Activated CD4-positive, alpha-beta memory T cell treated with anti-CD3 and anti-CD28 coated beads, Interleukin-2, amount 10 ng/mL, durations not matched to agents 7 days and 5 days (primary cell): ENCODE data around the gene RAB7A. TPM values are rescaled to one million over a fixed set of nuclear protein-coding genes. Genes with fewer than 3 reads are reported as not detected.

ENCODE experiments used
- CTCF ChIA-PET: fragments of 350-600 bp; sonication (Branson Sonifier 250); formaldehyde crosslinking; loops from one replicate; lab custom pipeline; 2021; ENCODE audit warnings: antibody characterized with exemption, inconsistent platforms; lab: Charles Lee
- POLR2A ChIA-PET: fragments of 350-600 bp; sonication (Branson Sonifier 250); formaldehyde crosslinking; loops from one replicate; lab custom pipeline; 2021; ENCODE audit warnings: antibody characterized with exemption; lab: Charles Lee
- DNase-seq: peaks from one replicate; pipeline ENCODE4 v3.0.0-alpha.2; 2020
- H3K27ac Mint-ChIP-seq: one replicate; pipeline ENCODE4 v1.8.0; 2021; ENCODE audit warnings: mild to moderate bottlenecking, mixed read lengths
- H3K27me3 Mint-ChIP-seq: one replicate; pipeline ENCODE4 v1.8.0; 2021; ENCODE audit warnings: mixed read lengths
- H3K36me3 Mint-ChIP-seq: one replicate; pipeline ENCODE4 v1.8.0; 2021; ENCODE audit warnings: low read depth, mixed read lengths
- H3K4me1 Mint-ChIP-seq: one replicate; pipeline ENCODE4 v1.8.0; 2021; ENCODE audit warnings: mixed read lengths
- H3K4me3 Mint-ChIP-seq: one replicate; pipeline ENCODE4 v1.8.0; 2021; ENCODE audit warnings: mild to moderate bottlenecking, mixed read lengths
- H3K9me3 Mint-ChIP-seq: one replicate; pipeline ENCODE4 v1.8.0; 2021; ENCODE audit warnings: mixed read lengths
- total RNA-seq, 2 experiments: library from RNA; stranded (reverse); gene quantifications; one replicate each; pipeline ENCODE4 v1.2.3, GENCODE V29; 2021

The RAB7A gene
- total RNA-seq, 2 experiments from 2014 or later, result 213 to 225 TPM

DNA sequence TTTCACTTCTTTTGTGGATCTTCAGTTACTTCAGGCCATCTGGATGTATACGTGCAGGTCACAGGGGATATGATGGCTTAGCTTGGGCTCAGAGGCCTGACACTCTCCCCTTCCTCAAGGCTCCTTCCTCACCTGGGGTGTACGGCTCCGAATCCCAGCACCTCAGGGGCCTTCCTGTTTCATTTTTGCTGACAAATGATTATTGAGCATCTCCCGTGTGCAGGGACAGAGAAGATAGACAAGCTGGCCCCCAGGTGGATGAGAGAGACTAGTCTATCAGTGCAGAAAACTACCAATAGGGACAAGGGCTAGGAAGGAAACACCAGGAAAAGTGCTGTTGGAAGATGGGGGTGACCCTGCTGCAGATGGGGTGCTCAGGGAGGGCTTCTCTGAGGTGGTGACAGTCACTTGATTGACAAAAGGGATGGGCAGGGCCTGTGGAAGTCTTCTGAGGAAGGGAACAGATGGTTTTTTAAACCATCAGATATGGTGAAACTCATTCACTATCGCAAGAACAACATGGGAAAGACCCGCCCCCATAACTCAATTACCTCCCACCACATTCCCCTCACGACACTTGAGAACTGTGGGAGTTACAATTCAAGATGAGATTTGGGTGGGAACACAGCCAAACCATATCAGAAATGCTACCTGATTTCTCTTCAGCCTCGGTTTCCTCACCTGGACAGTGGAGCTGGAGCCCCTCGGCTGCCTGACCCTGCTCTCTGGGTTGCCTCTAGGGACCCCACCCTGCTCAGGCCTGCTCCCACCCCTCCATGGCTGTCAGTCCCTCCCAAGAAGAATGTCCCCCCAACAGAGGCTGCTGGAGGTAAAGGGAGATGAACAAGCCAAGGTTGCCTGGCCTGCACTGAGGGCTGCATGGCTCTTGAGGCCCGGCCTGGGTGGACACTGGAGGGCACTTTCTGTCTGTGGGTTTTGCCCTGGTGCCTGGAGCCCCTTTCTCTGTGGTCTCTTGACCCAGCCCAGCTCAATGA is 116.2 kb downstream of the RAB7A start:
- ChIA-PET POLR2A (no interaction called here), CTCF (no interaction called here)
- Mint-ChIP-seq H3K9me3 (no peaks in the 10 kb centered on the region), H3K4me1 (peaks cover 16% of the 10 kb centered on the region), H3K4me3 (no peak overlapping the region), H3K27me3 (peaks cover 2% of the 10 kb centered on the region), H3K36me3 (no peaks in the 10 kb centered on the region), H3K27ac (no peak overlapping the region)
- no peak for DNase-seq

DNA sequence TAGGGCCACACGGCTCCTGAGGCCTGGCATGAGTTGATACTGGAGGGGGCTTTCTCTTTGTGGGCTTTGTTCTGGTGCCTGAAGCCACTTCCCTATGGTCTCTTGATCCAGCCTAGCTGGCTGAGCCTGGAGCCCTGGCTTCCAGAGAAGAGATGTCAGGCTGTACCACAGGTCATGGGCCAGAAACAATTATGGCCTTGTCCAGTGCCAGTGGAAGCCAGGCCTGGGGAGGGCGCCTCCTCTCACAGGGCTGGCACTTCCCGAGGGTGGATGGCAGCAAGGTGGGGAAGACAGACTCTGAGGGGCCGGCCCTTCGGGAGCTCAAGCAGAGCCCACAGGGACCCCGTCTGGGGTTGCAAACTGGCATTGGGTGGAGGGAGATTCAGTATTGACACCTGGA is 118.5 kb downstream of the RAB7A start:
- H3K4me1 Mint-ChIP-seq, result peaks cover 16% of the 10 kb centered on the region
- H3K9me3 Mint-ChIP-seq, result no peaks in the 10 kb centered on the region
- ChIA-PET CTCF (no interaction called here), POLR2A (interaction anchor here (1.2 to 3.3 kb wide), 2 partner anchors 34 to 227 kb away, joined by 4 to 22 read pairs; partner anchors contain the start of gene ACAD9)
- H3K36me3 Mint-ChIP-seq, result no peaks in the 10 kb centered on the region
- no peak overlapping the region for H3K4me3 Mint-ChIP-seq
- peaks cover 2% of the 10 kb centered on the region for H3K27me3 Mint-ChIP-seq
- H3K27ac Mint-ChIP-seq, result no peak overlapping the region
- no peak for DNase-seq

DNA sequence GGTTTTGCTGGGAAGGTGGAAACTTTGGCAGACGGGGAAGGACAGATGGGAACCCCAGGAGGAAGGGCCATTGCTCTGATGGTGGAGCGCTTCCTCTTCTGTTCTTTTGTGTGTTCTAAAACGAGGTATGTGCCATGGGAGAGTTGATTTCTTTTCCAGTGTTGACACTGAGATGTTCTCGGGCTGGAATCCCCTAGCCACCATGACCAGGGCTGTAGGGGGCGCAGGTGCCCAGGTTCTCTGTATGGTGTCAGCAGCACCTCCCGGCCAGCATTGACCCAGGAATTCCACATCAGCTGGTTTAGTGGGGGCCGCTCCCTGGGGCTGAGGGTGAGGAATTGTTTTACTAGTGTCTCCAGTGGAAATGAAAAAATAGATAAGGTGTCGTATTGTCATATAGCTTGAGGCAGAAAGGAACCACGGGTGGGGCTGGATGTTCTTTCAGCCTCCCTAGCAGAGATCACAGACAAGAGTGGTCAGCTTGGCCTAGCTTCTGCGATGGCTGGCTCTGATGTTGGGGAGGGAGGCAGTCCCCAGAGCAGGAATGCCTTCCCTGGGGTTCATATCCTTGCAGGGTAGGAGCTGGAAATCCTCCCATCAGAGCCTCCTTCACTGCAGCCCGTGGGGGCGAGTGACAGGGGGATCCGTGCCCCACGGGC is 119.3 kb downstream of the RAB7A start:
- Mint-ChIP-seq H3K4me3 (peak overlapping the region; percentile 34), H3K27ac (peak overlapping the region; percentile 4)
- POLR2A ChIA-PET, result interaction anchor here (0.7 to 3.3 kb wide), 6 partner anchors 33 to 228 kb away, joined by 3 to 22 read pairs (median 4); partner anchors contain the start of genes ACAD9 and RAB7A

DNA sequence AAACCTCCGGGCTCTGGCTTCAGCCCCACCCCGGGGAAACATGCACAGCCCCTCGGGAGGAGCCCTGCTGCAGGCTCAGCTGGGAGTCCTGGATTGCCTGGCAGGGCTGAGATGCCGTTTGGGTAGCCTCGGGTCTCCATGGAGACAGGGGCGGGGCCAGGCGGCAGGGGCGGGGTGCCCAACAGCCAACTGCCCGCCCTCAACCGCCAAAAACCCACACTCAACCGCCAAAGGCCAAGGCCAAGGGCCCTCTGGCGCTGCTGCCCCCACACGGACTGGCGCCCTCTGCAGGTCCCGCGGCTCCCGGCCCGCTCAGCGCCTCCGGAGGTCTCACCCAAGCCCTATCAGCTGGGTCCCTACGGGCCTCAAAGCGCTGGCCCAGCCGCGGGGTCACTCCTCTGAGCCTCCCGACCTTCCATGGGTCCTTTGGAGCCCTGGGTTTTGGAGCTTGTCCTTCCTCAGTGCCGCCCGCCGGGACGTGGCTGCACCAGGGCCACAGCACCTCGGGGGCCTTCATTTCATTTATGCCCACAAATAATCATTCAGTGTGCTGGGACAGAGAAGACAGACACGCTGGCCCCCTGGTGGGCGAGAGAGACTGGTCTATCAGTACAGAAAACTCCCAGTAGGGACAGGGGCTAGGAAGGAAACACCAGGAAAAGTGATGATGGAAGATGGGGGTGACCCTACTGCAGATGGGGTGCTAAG is 119.9 kb downstream of the RAB7A start:
- POLR2A ChIA-PET, result interaction anchor here (0.9 to 3.3 kb wide), 4 partner anchors 33 to 165 kb away, joined by 3 to 22 read pairs (median 11); partner anchors contain the start of gene ACAD9
- Mint-ChIP-seq H3K27ac (peak overlapping the region; percentile 53), H3K4me1 (peaks cover 16% of the 10 kb centered on the region), H3K4me3 (peak overlapping the region; percentile 55), H3K27me3 (peaks cover 2% of the 10 kb centered on the region), H3K9me3 (no peaks in the 10 kb centered on the region), H3K36me3 (no peaks in the 10 kb centered on the region)
- DNase-seq, result peak; percentile 87
- CTCF ChIA-PET, result interaction anchor here (0.6 to 3.2 kb wide), 19 partner anchors 22 to 367 kb away, joined by 3 to 35 read pairs (median 3); partner anchors contain the start of gene ACAD9

More for the DNA sequence above, 119.3 kb downstream of the RAB7A start:
- CTCF ChIA-PET, result interaction anchor here (0.8 to 3.2 kb wide), 17 partner anchors 21 to 325 kb away, joined by 3 to 35 read pairs (median 3); partner anchors contain the start of gene ACAD9
- no peak for DNase-seq
- Mint-ChIP-seq H3K9me3 (no peaks in the 10 kb centered on the region), H3K36me3 (no peaks in the 10 kb centered on the region), H3K27me3 (peaks cover 2% of the 10 kb centered on the region), H3K4me1 (peaks cover 16% of the 10 kb centered on the region)

DNA sequence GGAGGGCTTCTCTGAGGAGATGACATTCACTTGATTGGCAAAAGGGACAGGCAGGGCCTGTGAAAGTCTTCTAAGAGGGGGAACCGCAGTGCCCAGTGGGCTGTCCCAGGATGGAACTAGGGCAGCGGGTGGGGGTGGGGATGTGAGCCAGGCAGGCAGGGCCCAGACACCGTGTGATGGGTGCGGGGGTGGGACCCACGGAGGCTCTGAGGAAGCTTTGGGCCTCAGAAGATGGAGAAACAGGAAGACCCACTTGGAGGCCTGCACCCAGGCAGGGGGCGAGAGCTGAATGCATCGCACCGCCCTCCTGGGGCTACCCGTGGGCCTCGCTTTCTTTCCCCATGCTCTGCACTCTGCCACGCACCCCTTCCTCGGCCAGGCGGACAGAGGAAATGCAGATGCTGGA is 120.5 kb downstream of the RAB7A start:
- ChIA-PET POLR2A (interaction anchor here (0.9 to 3.3 kb wide), 3 partner anchors 32 to 166 kb away, joined by 3 to 22 read pairs (median 18); partner anchors contain the start of gene ACAD9), CTCF (interaction anchor here (0.6 to 3.2 kb wide), 15 partner anchors 24 to 366 kb away, joined by 3 to 35 read pairs (median 4); partner anchors contain the start of gene ACAD9)
- H3K4me1 Mint-ChIP-seq, result peaks cover 16% of the 10 kb centered on the region
- no peaks in the 10 kb centered on the region for H3K36me3 Mint-ChIP-seq
- H3K4me3 Mint-ChIP-seq, result peak overlapping the region; percentile 55
- H3K9me3 Mint-ChIP-seq, result no peaks in the 10 kb centered on the region
- peak; percentile 23 for DNase-seq
- peak overlapping the region; percentile 53 for H3K27ac Mint-ChIP-seq
- peaks cover 1% of the 10 kb centered on the region for H3K27me3 Mint-ChIP-seq

DNA sequence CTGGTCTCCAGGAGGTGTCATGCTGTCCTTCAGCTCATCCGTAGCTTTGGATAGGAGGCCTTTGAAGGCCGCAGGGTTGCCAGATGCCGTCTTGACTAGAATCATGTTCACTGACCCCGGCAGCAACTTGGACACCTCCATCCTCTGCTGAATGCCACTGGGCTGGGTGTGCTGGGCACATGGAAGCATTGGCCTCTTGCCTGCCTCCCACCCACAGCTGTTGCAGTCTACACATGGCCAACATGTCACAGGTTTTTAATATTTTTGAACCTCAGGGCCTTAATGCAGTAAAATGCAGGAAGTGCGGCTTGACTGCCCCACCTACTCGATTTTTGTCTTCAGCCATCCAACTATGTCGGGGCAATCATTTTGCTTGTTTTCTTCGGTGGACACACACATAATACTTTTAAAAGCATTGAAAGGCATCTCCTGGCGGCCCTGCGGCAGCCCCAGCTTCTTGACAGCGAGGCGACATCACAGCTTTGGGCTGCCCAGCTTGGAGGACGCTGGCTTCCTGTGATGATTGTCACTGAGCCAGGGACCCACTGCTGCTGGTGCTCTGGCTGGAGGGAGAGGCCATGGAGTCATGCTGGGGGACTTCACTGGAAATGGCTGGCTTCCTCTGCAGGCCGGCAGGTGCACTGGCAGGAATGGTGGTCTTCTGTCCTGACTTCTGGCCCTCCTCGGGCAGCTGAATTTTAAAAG is 121.8 kb downstream of the RAB7A start:
- ChIA-PET CTCF (interaction anchor here (0.7 to 3.2 kb wide), 8 partner anchors 9 to 342 kb away, joined by 3 to 35 read pairs (median 4); no protein-coding TSS in a partner anchor), POLR2A (interaction anchor here (0.9 to 2.4 kb wide), 2 partner anchors 23 to 167 kb away, joined by 3 to 18 read pairs; no protein-coding TSS in a partner anchor)
- Mint-ChIP-seq H3K9me3 (no peaks in the 10 kb centered on the region), H3K4me1 (peaks cover 16% of the 10 kb centered on the region), H3K27ac (no peak overlapping the region), H3K27me3 (no peaks in the 10 kb centered on the region), H3K36me3 (no peaks in the 10 kb centered on the region), H3K4me3 (no peak overlapping the region)
- no peak for DNase-seq

DNA sequence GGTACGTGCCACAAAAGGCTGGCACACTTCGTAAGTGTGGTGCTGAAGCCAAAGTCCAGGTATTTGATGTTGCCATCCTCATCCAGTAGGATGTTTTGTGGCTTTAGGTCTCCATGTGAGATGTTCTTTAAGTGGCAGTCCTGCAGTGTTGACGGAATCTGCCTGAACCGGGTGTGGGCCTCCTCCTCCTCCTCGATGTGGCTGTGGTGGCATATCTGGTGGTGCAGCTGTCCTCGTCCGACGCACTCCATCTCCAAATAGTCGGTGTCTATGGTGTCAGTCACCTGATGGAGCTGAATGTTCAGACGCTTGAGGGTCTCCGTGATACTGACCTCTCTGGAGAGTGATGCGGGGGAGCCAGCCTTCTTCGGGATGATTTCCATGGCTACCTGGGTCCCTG is 123.0 kb downstream of the RAB7A start:
- Mint-ChIP-seq H3K4me1 (peaks cover 16% of the 10 kb centered on the region), H3K27ac (no peak overlapping the region), H3K27me3 (no peaks in the 10 kb centered on the region), H3K4me3 (no peak overlapping the region), H3K36me3 (no peaks in the 10 kb centered on the region), H3K9me3 (peaks cover 3% of the 10 kb centered on the region)
- CTCF ChIA-PET, result no interaction called here
- POLR2A ChIA-PET, result no interaction called here
- no peak for DNase-seq

DNA sequence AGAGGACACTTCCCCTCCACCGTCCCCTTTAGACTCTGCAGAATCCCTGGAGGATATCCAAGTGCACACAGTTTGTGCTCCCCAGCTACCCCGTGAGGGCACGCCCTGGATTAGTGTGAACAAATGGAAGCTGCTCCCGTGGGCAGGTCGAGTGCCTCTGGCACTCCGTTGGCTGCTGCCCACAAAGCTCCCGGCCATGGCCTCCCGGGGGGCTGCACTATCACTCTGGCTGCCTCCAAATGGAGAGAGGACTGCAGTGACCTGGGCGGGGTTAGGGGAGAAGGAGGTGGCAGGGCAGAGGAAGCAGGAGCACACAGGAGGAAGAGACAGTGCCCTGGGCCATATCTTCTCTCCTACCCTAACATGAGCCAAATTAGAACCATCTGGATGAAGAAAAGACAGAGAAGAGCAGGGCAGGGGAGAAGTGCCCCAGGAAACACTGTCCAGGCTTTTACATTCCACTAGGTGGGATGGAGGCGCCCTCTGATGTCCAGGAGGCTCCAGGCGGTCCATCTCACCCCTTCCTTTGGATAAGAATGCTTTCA is 124.0 kb downstream of the RAB7A start:
- no peak overlapping the region for H3K27ac Mint-ChIP-seq
- POLR2A ChIA-PET, result no interaction called here

DNA sequence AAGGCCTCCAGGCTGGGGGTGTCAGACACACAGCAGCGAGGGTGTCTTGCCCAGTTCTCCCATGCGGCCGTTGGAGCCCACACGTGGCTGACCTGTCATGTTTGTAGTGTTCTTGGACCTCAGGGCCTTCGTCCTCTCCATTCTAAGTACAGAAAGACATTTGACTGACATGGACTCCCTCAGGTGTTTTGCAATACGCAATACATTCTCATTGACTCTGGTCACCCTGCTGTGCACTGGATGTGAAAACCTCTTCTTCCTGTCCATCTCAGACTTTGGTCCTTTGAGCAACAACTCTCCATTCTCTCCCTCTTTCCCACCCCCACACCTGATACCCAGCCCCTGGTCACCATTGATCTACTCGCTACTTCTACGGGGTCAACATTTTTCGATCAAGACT is 124.6 kb downstream of the RAB7A start:
- Mint-ChIP-seq H3K9me3 (peaks cover 15% of the 10 kb centered on the region), H3K27ac (no peak overlapping the region), H3K4me3 (no peak overlapping the region), H3K36me3 (peaks cover 1% of the 10 kb centered on the region), H3K4me1 (peaks cover 9% of the 10 kb centered on the region), H3K27me3 (no peaks in the 10 kb centered on the region)
- CTCF ChIA-PET, result no interaction called here
- no peak for DNase-seq
- POLR2A ChIA-PET, result no interaction called here

More for the DNA sequence above, 124.0 kb downstream of the RAB7A start:
- CTCF ChIA-PET, result no interaction called here
- peaks cover 12% of the 10 kb centered on the region for H3K9me3 Mint-ChIP-seq
- peaks cover 14% of the 10 kb centered on the region for H3K4me1 Mint-ChIP-seq
- H3K27me3 Mint-ChIP-seq, result no peaks in the 10 kb centered on the region
- H3K36me3 Mint-ChIP-seq, result no peaks in the 10 kb centered on the region
- H3K4me3 Mint-ChIP-seq, result no peak overlapping the region
- no peak for DNase-seq

DNA sequence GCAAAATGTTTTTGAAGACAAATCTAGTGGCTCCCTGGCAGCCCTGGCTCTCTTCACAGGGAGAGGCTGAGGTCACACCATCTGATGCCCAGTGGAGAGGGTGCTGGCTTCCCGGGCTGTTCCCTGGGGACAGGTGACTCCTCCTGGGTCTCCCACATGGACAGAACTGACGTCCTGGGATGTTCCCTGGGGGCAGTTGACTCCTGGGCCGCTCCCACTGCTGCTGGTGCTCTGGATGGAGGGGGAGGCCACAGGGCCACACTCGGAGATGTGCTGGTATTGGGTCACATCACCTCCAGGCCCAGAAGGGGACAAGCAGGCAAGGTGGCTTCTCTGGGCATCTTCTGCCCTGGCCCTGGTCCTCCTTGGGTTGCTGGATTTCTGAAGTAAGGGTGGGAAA is 125.6 kb downstream of the RAB7A start:
- no peak for DNase-seq
- ChIA-PET POLR2A (no interaction called here), CTCF (no interaction called here)
- H3K4me3 Mint-ChIP-seq, result no peak overlapping the region
- no peaks in the 10 kb centered on the region for H3K4me1 Mint-ChIP-seq
- H3K27me3 Mint-ChIP-seq, result no peaks in the 10 kb centered on the region
- H3K36me3 Mint-ChIP-seq, result peaks cover 3% of the 10 kb centered on the region
- peaks cover 22% of the 10 kb centered on the region for H3K9me3 Mint-ChIP-seq
- H3K27ac Mint-ChIP-seq, result no peak overlapping the region

DNA sequence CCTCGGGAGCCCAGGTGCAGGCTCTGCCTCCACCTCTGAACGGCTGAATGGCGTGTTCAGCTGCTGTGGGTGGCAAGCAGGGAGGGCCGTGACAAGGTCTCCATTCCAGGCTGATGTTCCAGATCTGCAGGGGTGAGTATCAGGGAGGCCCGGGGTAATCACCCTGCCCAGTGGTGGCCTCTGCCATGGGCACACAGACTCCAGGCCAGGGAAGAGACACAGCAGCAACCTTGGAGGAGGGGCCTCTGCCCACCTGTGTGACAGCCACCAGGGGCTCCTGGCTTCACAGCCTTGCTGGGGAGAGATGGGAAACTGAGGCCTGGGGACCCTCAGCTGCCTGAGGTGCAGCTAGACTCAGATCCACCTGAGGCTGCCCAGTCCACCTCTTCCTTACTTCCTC is 127.8 kb downstream of the RAB7A start:
- peaks cover 39% of the 10 kb centered on the region for H3K9me3 Mint-ChIP-seq
- POLR2A ChIA-PET, result no interaction called here
- CTCF ChIA-PET, result no interaction called here
- no peak for DNase-seq
- H3K27ac Mint-ChIP-seq, result no peak overlapping the region
- no peaks in the 10 kb centered on the region for H3K27me3 Mint-ChIP-seq
- H3K36me3 Mint-ChIP-seq, result peaks cover 10% of the 10 kb centered on the region
- no peak overlapping the region for H3K4me3 Mint-ChIP-seq
- no peaks in the 10 kb centered on the region for H3K4me1 Mint-ChIP-seq
